ENCODE measurements around the gene NFE2L1.

GRCh38 chr17:48024149-48025039, 23.8 kb upstream of the NFE2L1 start:
- TF ChIP-seq POLR2AphosphoS5 (IDR thresholded peaks at IDR 0.05; ENCODE audit: low read depth, low read length) (no peak), POU2F2 (IDR thresholded peaks at IDR 0.05; ENCODE audit: low read depth, low read length) (no peak), POLR2A (IDR thresholded peaks at IDR 0.05; ENCODE audit: low read depth, low read length) (no peak), PAX5 (IDR thresholded peaks at IDR 0.05; ENCODE audit: insufficient read depth, low read length, severe bottlenecking) (no peak), TAF1 (IDR thresholded peaks at IDR 0.05; ENCODE audit: low read depth, low read length) (no peak), SPI1 (IDR thresholded peaks at IDR 0.05; ENCODE audit: low read depth, low read length) (no peak)
